Effector memory CD4-positive, alpha-beta T cell (primary cell): Measurements from ENCODE around the gene MGRN1.
A peak's percentile ranks its signal among the peaks of the same experiment; 100 is the strongest.

Experiments used
- DNase-seq, 3 donors: peaks; one replicate each; pipeline ENCODE4 v3.0.0-alpha.2; 2020
- H3K27ac ChIP-seq: 2 replicates; pipeline ENCODE4 v1.7.0; 2013; ENCODE audit warnings: mild to moderate bottlenecking, low read length, moderate library complexity; ENCODE audit not compliant: insufficient read depth, poor library complexity, severe bottlenecking
- H3K27me3 ChIP-seq: replicated peaks from 2 replicates; pipeline ENCODE4 v1.7.0; 2013; ENCODE audit warnings: mild to moderate bottlenecking, low read length; ENCODE audit not compliant: insufficient read depth, control insufficient read depth, poor library complexity, severe bottlenecking
- H3K36me3 ChIP-seq: 2 replicates; pipeline ENCODE4 v1.7.0; 2013; ENCODE audit warnings: mild to moderate bottlenecking, low read length, moderate library complexity; ENCODE audit not compliant: control insufficient read depth, insufficient read depth
- H3K4me1 ChIP-seq: 2 replicates; pipeline ENCODE4 v1.7.0; 2013; ENCODE audit warnings: low read length, mild to moderate bottlenecking; ENCODE audit not compliant: control insufficient read depth, insufficient read depth, poor library complexity, severe bottlenecking
- H3K4me3 ChIP-seq: 2 replicates; pipeline ENCODE4 v1.7.0; 2013; ENCODE audit warnings: low read length, low read depth, mild to moderate bottlenecking; ENCODE audit not compliant: insufficient read depth, poor library complexity, severe bottlenecking
- H3K9me3 ChIP-seq: 2 replicates; pipeline ENCODE4 v1.7.0; 2013; ENCODE audit warnings: mild to moderate bottlenecking, low read length, moderate library complexity; ENCODE audit not compliant: control insufficient read depth

Gene MGRN1

DNA sequence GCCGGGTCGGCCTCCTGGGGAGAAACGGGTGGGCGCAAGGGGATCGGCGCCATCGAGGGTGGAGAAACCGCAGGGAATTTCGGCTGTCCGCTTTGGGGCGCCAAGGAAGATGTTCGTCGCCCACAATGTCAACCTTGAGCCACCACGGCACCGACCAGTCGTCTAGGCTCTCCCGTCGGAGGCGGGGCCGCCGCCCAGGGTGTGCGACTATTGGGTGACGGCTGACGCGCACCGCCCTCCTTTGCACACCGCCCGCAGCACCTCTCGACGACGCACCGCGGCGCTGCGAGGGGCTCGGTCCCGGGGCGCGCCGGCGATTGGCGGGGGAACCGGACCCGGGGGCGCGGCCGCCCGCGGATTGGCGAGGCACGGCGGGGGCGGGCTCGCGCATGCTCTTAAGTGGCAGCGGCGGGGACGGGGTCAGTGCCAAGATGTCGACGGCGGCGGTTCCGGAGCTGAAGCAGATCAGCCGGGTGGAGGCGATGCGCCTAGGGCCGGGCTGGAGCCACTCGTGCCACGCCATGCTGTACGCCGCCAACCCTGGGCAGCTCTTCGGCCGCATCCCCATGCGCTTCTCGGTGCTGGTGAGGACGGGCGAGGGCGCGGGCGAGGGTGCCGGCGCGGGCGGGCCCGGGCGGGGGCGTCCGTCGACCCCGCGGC, 68.8 kb downstream of the MGRN1 start, which contains the start of gene NUDT16L1:
Gene NUDT16L1, plus strand, starts transcription at position 267 of the 660 bp plus-strand sequence. Its CDS starts 165 bp downstream, at position 432.
- Histone ChIP-seq H3K4me3 (peak within 1 kb of the TSS; percentile 81), H3K27me3 (no peaks in the 10 kb centered on the region)

DNA sequence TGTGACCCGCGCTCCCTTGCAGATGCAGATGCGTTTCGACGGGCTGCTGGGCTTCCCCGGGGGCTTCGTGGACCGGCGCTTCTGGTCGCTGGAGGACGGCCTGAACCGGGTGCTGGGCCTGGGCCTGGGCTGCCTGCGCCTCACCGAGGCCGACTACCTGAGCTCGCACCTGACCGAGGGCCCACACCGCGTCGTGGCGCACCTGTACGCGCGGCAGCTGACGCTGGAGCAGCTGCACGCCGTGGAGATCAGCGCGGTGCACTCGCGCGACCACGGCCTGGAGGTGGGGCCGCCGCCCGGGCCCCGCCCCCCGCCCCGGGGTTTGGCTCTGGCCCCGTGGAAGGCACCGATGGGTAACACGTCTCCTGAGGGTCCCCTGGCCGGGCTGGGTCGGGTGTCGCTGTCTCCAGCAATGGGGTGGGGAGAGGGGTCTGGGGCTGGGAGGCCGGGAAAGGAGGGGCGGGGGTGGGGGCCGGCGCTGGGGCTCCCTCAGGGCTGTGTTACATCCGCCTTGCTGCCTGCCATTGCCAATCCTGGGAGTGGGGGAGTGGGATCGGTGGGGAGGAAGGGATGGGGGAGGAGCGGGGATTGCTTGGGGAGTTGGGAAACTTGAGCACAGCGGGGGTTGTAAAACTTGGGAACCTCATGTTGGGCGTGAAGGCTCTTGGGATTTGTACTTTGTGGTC, 69.5 kb downstream of the MGRN1 start:
- H3K4me3 ChIP-seq, result peak overlapping the region; percentile 80
- H3K9me3 ChIP-seq, result no peaks in the 10 kb centered on the region
- peaks cover 42% of the 10 kb centered on the region for H3K36me3 ChIP-seq
- no peaks in the 10 kb centered on the region for H3K27me3 ChIP-seq
- H3K27ac ChIP-seq, result peak overlapping the region; percentile 80
- DNase-seq, result peak; percentile 29 to 46 (median 38)
- H3K4me1 ChIP-seq, result peaks cover 20% of the 10 kb centered on the region

More for the DNA sequence above, 68.8 kb downstream of the MGRN1 start, which contains the start of gene NUDT16L1:
- DNase-seq, result peak; percentile 91 to 96 (median 94)
- Histone ChIP-seq H3K36me3 (peaks cover 36% of the 10 kb centered on the region), H3K4me1 (peaks cover 20% of the 10 kb centered on the region), H3K9me3 (no peaks in the 10 kb centered on the region), H3K27ac (peak within 1 kb of the TSS; percentile 80)

DNA sequence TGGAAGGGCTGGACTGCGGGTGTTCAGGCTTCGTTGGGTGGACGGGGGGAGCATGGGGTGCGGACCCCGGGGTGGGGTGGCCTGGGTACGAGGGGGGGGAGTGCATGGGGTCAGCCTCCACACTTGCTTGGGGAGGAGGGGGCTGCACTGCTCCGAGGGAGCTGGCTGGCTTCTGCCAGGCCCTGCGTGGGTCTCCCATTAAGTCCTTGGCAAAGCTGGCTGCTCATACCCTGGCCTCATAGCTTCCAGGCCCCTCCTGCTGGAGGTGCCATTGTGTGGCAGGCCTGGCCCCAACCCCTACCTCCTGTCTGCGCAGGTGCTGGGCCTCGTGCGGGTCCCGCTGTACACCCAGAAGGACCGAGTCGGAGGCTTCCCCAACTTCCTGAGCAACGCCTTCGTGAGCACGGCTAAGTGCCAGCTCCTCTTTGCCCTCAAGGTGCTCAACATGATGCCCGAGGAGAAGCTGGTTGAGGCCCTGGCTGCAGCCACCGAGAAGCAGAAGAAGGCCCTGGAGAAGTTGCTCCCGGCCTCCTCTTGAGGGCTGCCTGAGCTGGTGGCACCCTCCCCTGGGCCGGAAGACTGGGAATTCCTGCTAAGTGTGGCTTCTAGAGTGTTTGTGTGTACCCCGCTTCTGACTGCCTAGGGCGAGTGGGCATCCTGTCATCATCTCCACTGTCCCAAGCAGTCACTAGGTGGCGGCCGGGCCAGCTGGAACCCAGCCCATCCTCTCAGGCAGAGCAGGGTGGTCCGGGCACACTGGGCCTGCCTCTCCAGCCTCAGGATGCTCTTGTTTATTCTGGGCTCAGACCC, 70.2 kb downstream of the MGRN1 start:
- Histone ChIP-seq H3K4me3 (peak overlapping the region; percentile 80), H3K4me1 (peaks cover 20% of the 10 kb centered on the region), H3K9me3 (no peaks in the 10 kb centered on the region), H3K36me3 (peaks cover 49% of the 10 kb centered on the region), H3K27ac (peak overlapping the region; percentile 80), H3K27me3 (no peaks in the 10 kb centered on the region)
- DNase-seq, result no peak

DNA sequence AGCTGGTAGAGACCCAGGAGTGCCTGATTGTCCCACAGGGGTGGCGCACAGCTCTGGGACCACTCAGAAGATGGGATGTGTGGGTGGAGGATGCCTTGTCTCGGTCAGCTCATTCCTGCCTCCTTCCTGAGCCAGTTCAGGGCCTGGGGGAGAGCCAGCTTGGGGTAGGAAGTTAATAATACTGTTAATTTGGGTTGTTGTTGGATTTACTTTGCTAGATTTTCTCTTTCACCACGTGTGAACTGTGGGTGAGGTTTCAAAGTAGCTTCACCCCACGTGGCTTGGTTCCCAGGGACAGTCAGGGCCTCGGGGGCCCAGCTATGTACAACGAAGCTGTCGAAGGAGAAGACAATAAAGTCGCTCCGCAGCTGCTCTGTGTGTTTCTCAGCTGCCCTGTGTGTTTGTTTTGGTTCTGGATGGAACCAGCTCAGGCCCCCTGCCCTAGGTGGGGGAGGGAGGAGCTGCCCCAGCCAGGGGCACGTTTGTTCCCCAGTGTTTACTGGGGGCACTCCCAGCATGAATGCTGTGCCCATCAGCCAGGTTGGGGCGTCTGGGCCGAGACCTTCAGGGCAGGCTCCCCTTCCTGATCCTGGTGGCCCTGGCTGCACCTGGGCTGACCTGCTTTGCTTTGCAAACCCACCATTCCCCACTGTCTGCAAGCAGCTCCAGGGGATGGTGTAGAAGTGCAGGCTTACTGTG, 71.0 kb downstream of the MGRN1 start:
- H3K27ac ChIP-seq, result no peak overlapping the region
- peaks cover 20% of the 10 kb centered on the region for H3K4me1 ChIP-seq
- peaks cover 50% of the 10 kb centered on the region for H3K36me3 ChIP-seq
- no peak for DNase-seq
- H3K27me3 ChIP-seq, result no peaks in the 10 kb centered on the region
- no peaks in the 10 kb centered on the region for H3K9me3 ChIP-seq
- no peak overlapping the region for H3K4me3 ChIP-seq

DNA sequence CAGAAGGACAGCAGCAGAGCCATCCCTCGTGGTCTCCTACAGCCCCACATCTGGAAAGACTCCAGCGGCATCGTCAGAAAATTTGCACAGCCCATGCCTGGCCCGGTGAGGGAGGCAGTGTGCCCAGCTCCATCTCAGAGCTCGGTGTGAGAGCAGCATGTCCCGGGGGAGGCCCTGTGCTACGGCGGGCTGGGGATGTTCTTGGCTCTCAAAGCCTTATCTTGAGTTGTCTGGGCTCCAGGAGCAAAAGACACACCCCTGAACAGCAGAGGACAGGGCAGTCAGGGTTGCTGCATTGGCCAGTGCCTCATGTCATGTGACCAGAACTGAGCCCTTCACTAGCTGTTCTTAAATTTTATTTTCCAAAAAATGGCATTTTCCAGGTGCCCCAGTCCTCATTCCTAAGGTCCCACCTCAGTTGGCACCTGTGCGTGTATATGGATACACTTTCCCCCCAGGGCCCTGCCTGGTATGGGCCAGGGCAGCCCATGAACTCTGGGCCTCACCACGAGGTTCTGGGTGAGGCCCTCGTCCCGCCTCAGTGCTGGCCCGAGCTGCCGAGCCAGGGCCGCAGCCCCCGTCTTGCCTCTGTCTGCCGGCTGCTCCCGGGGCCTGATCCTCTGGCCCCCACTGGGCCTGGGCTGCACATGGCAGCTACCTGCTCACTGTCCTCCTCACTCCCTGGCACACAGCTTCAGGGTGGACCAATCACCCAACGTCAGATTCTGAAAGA, 71.7 kb downstream of the MGRN1 start:
- Histone ChIP-seq H3K9me3 (no peaks in the 10 kb centered on the region), H3K4me1 (peaks cover 20% of the 10 kb centered on the region), H3K27me3 (no peaks in the 10 kb centered on the region), H3K27ac (no peak overlapping the region), H3K36me3 (peaks cover 56% of the 10 kb centered on the region), H3K4me3 (no peak overlapping the region)
- DNase-seq, result no peak

DNA sequence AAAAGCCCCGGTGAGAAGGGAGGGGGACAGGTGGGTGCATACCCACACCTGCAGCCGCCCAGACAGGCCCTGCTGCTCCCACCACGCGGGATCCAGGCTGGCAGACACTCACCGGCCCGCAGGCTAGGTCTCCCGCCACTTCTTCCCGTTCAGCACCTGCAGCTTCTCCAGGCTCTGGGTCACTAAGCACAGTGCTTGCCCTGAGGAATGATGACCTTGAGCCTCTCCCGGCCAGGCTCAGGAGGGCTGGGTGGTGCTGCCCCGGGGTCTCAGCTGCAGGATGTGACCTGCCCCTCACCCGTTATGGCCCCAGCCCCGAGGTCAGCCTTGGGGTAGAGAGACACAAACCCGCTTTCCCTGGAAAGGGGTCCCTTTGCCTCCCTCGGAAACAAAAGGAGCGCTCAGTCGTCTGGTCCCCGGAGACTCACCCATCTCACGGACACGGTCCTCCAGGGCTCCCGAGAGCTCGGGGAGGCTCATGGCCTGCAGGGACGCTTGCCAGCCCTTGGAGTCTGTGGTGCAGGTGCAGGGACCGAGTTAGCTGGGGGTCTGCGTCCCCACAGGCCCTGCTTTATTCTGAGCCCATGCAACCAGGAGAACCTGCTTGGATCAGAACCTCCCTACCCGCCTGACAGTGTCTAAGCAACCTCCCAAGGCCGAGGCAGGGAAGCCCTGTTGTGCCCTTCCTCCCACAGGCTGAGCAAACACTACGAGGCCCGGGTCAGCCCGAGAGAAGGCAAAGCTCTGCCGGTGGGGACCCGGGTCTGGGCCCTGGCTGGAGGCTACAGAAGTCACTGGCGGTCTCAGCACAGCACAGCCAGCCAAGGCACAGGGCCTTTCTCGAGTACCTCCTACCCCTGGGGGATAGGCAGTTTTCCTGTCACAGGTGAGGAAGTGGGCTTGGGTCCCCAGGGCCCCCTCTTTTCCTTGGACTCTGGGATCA, 72.5 kb downstream of the MGRN1 start:
- DNase-seq, result no peak
- Histone ChIP-seq H3K4me1 (peaks cover 20% of the 10 kb centered on the region), H3K36me3 (peaks cover 64% of the 10 kb centered on the region), H3K27me3 (no peaks in the 10 kb centered on the region), H3K9me3 (no peaks in the 10 kb centered on the region), H3K4me3 (no peak overlapping the region), H3K27ac (no peak overlapping the region)

DNA sequence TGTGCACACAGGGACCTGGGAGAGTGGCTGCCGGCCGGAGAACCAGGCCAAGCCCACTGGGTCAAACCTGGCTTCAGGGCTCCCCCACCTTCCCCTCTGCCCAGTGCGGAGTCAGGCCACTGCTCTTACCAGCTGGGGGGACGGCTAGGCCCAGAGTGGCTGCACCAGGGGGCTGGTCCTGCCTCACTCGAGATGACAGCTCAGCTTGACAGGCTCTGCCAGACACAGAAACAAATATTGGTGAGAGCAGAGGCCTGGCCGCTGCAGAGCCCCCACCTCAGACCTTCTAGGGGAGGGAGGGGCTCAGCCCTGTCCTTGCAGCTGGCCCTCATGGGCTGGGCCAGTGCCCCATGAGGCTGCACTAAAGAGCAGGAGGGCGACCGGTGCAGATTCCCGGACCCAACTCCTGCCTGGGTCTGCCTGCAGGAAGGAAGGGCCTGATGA, 73.2 kb downstream of the MGRN1 start:
- Histone ChIP-seq H3K4me3 (no peak overlapping the region), H3K9me3 (no peaks in the 10 kb centered on the region), H3K4me1 (peaks cover 13% of the 10 kb centered on the region), H3K27ac (no peak overlapping the region), H3K36me3 (peaks cover 67% of the 10 kb centered on the region), H3K27me3 (no peaks in the 10 kb centered on the region)
- DNase-seq, result no peak

DNA sequence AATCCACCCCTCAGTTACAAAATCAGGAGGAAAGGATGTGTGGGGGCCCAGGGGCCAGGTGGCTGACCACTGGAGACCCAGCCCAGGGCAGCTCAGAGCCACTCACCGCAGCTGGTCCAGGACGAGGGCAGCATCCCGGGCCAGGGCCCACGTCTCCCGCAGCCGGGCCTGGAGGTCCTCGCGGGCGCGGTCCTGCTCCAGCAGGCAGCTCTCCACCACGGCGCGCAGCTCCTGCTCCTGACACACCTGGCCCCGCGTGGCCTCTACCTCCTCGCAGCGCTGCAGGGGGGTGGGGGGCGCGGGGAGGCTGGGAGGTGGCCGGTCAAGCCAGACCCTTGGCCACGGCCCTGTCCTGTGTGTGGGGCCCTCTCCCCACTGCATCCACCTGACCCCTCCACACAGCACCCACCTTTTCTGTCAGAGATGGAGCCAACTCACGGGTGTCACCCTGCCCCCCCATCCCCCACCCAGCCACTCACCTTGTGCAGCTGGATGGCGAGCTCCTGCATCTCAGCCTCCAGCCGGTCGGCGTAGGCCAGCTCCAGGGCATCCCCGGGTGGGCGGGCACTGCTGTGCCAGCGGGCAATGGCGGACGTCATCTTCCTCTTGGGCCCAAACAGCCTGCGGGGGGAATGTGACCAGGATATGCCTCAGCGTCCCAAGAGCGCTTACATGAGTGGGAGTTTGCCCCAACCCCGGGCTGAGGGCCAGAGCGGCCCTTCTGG, 73.9 kb downstream of the MGRN1 start:
- peaks cover 67% of the 10 kb centered on the region for H3K36me3 ChIP-seq

More for the DNA sequence above, 73.9 kb downstream of the MGRN1 start:
- no peak overlapping the region for H3K27ac ChIP-seq
- H3K27me3 ChIP-seq, result no peaks in the 10 kb centered on the region
- no peak for DNase-seq
- H3K4me3 ChIP-seq, result no peak overlapping the region
- H3K4me1 ChIP-seq, result peaks cover 10% of the 10 kb centered on the region
- H3K9me3 ChIP-seq, result no peaks in the 10 kb centered on the region
